Left forelimb (tissue), 1 donor: ENCODE results near the gene BYSL.

Source experiments
- DNase-seq: peaks from one replicate; pipeline ENCODE4 v3.0.0-alpha.2; 2018; ENCODE audit warnings: low spot score

BYSL gene

GRCh38 chr6:41914869-41915530 is 6.3 kb upstream of the BYSL start:
- DNase-seq = no peak

- DNase-seq = no peak
Measured at GRCh38 chr6:41917528-41917927, 3.8 kb upstream of the BYSL start.

GRCh38 chr6:41921712-41921998 is 356 bp downstream of the BYSL start:
- DNase-seq = no peak

- no peak for DNase-seq
Measured at GRCh38 chr6:41922154-41922553, 855 bp downstream of the BYSL start.

- no peak for DNase-seq
Measured at GRCh38 chr6:41927253-41927652, 6.0 kb downstream of the BYSL start.

- DNase-seq = no peak
Measured at GRCh38 chr6:41929924-41930323, 8.6 kb downstream of the BYSL start.

GRCh38 chr6:41931792-41932191 is 10.5 kb downstream of the BYSL start:
- no peak for DNase-seq

- DNase-seq = no peak
Measured at GRCh38 chr6:41932378-41932777, 11.1 kb downstream of the BYSL start.

GRCh38 chr6:41934278-41935192 is 13.2 kb downstream of the BYSL start:
- no peak for DNase-seq

- DNase-seq = no peak
Measured at GRCh38 chr6:41935193-41935574, 13.9 kb downstream of the BYSL start.

GRCh38 chr6:41935685-41936072 is 14.4 kb downstream of the BYSL start:
- no peak for DNase-seq

GRCh38 chr6:41936073-41936837 is 15.0 kb downstream of the BYSL start:
- DNase-seq = no peak

- no peak for DNase-seq
Measured at GRCh38 chr6:41937472-41937860, 16.2 kb downstream of the BYSL start.

GRCh38 chr6:41937861-41938574 is 16.7 kb downstream of the BYSL start:
- DNase-seq = no peak

GRCh38 chr6:41938590-41939175 is 17.4 kb downstream of the BYSL start:
- no peak for DNase-seq

GRCh38 chr6:41939176-41939847 is 18.0 kb downstream of the BYSL start:
- DNase-seq = peak; percentile 72

GRCh38 chr6:41939848-41940758 is 18.8 kb downstream of the BYSL start:
- peak; percentile 65 for DNase-seq

- DNase-seq = peak; percentile 69
Measured at GRCh38 chr6:41940759-41941279, 19.5 kb downstream of the BYSL start.

GRCh38 chr6:41941280-41942066 is 20.2 kb downstream of the BYSL start, which contains the start of gene CCND3:
Gene CCND3, minus strand, starts transcription at chr6:41941808. Its CDS starts 159 bp downstream, at chr6:41941649.
- DNase-seq = peak; percentile 93
